Esophagus muscularis mucosa (tissue), 4 donors: Measurements from ENCODE around the gene KRT38. TPM values are rescaled to one million over a fixed set of nuclear protein-coding genes. Genes with fewer than 3 reads are reported as not detected.

Experiments used
- DNase-seq: peaks from one replicate; pipeline ENCODE4 v3.0.0-alpha.2; 2017; ENCODE audit errors: extremely low spot score
- H3K27ac ChIP-seq, 4 donors: fragments of 200-600 bp; sonication (generic); replicated peaks in 1 of 4; 1 replicate in 3 of 4; 2 replicates in 1 of 4; pipeline ENCODE4 v1.5.1; 2016 to 2019; ENCODE audit warnings: mild to moderate bottlenecking in 1 of 4
- H3K27me3 ChIP-seq, 4 donors: fragments of 200-600 bp; sonication (generic); one replicate each; pipeline versions ENCODE4 v1.5.1 to v1.6.0; 2016 to 2019
- H3K36me3 ChIP-seq, 4 donors: fragments of 200-600 bp; sonication (generic); one replicate each; pipeline ENCODE4 v1.5.1; 2016 to 2019
- H3K4me1 ChIP-seq, 4 donors: fragments of 200-600 bp; sonication (generic); one replicate each; pipeline ENCODE4 v1.5.1; 2016 to 2019
- H3K4me3 ChIP-seq, 4 donors: fragments of 200-600 bp; sonication (generic); 1 replicate in 2 of 4; 2 replicates in 2 of 4; pipeline ENCODE4 v1.5.1; 2016 to 2019; ENCODE audit warnings: mild to moderate bottlenecking in 4 of 4, moderate library complexity in 1 of 4
- H3K9me3 ChIP-seq, 4 donors: fragments of 200-600 bp; sonication (generic); 1 replicate in 3 of 4; 2 replicates in 1 of 4; pipeline ENCODE4 v1.5.1; 2016 to 2019
- CTCF ChIP-seq, 3 experiments: fragments of 200-600 bp in 2 of 3; fragments of 450-650 bp in 1 of 3; sonication (generic) in 2 of 3; IDR thresholded peaks; one replicate each; pipeline ENCODE4 v1.5.1; 2017 to 2019; ENCODE audit warnings: antibody characterized with exemption in 3 of 3, mild to moderate bottlenecking in 2 of 3, moderate library complexity in 1 of 3
- EP300 ChIP-seq: sonication (generic); formaldehyde crosslinking; IDR thresholded peaks from one replicate; pipeline ENCODE4 v1.6.1; 2017; ENCODE audit warnings: antibody characterized with exemption
- POLR2A ChIP-seq: fragments of 450-650 bp; IDR thresholded peaks from one replicate; pipeline ENCODE4 v1.6.1; 2017; ENCODE audit warnings: antibody characterized with exemption, moderate library complexity, mild to moderate bottlenecking, low read depth
- POLR2AphosphoS5 ChIP-seq, 2 donors: sonication (generic); formaldehyde crosslinking; IDR thresholded peaks; one replicate each; pipeline ENCODE4 v1.6.1; 2017; ENCODE audit warnings: antibody characterized with exemption in 2 of 2
- WGBS: methylation state at CpG from one replicate; pipeline ENCODE4 v1.1.5; 2018; 5-methylcytosine and 5-hydroxymethylcytosine counted together
- intact Hi-C: fragments of 100-400 bp; cut with DNase I; formaldehyde crosslinking; loops from one replicate; pipeline ENCODE4 v1.15.1; 2023
- total RNA-seq, 4 donors: library from RNA; depleted of rRNA; stranded (reverse); fragments of >200 nt; gene quantifications; one replicate each; pipeline versions ENCODE4 v1.1.0 to v1.2.1, GENCODE V29; 2016

KRT38 gene
- total RNA-seq, 4 donors from 2014 or later = not detected

DNA sequence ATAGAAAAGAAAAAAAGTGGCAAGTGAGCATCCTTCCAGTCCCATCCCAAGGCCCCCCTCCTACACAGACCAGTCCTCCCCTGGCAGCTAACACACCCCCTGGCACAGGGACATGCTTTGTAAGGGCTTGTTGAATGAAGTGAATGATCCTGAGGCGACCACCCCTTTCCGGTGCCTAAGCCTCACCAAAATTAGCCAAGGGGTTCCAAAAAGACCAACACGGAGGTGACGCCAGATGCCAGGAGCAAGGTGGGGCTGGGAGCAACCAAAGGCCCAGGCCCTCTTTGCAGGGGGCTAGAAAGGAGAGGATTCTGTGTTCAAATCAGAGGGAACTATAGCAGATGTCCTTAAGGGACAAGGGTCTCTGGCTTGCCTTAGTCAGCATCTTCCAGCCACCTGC, 34.6 kb upstream of the KRT38 start:
- Histone ChIP-seq H3K4me1 (no peaks in the 10 kb centered on the region), H3K4me3 (no peak overlapping the region), H3K27me3 (no peaks in the 10 kb centered on the region), H3K36me3 (no peaks in the 10 kb centered on the region), H3K27ac (no peak overlapping the region), H3K9me3 (peaks cover 0 to 8% (median 7%) of the 10 kb centered on the region in 4 donors)
- 98% methylated on average over 4 of the region's 4 CpGs for WGBS
- no peak for DNase-seq
- no peak for TF ChIP-seq POLR2A
- no peak for TF ChIP-seq CTCF (IDR thresholded peaks at IDR 0.05)
- TF ChIP-seq EP300 = no peak
- no peak for TF ChIP-seq POLR2AphosphoS5 (IDR thresholded peaks at IDR 0.05)
- intact Hi-C loops = no loop called here

GRCh38 chr17:41474863-41475262, 34.1 kb upstream of the KRT38 start:
- intact Hi-C loops = no loop called here
- Histone ChIP-seq H3K27ac (no peak overlapping the region), H3K4me3 (no peak overlapping the region), H3K9me3 (peaks cover 0 to 8% (median 7%) of the 10 kb centered on the region in 4 donors), H3K4me1 (no peaks in the 10 kb centered on the region), H3K27me3 (no peaks in the 10 kb centered on the region), H3K36me3 (no peaks in the 10 kb centered on the region)
- TF ChIP-seq CTCF (IDR thresholded peaks at IDR 0.05) = no peak
- no peak for DNase-seq
- 84% methylated on average over 8 of the region's 8 CpGs for WGBS

GRCh38 chr17:41468346-41468745, 27.6 kb upstream of the KRT38 start:
- Histone ChIP-seq H3K9me3 (peaks cover 0 to 18% (median 10%) of the 10 kb centered on the region in 4 donors), H3K4me3 (no peak overlapping the region), H3K27me3 (no peaks in the 10 kb centered on the region), H3K36me3 (no peaks in the 10 kb centered on the region), H3K27ac (no peak overlapping the region), H3K4me1 (peaks cover 13 to 25% (median 22%) of the 10 kb centered on the region in 4 donors)
- intact Hi-C loops = no loop called here
- no peak for TF ChIP-seq POLR2A
- no peak for TF ChIP-seq EP300
- no peak for TF ChIP-seq CTCF (IDR thresholded peaks at IDR 0.05)
- no peak for TF ChIP-seq POLR2AphosphoS5 (IDR thresholded peaks at IDR 0.05)
- DNase-seq = no peak

DNA sequence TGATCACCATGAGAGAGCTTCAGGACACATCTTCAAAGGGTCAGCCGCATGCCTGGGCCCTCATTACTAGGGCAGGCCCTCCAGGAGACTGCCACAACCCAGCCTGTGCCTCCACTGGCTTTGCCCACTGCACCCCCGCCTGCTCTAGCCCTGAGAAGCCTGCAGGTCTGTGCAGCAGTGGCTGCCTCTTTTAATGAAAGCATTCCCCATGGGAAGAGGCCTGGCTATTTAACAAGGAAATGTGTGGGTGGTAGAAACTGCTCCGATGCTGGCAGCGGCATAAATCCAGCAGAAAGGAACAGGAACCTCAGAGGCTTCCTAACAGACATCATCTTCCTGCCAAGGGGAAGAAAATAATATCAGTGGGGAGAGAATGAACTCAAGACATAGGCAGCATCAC, 26.8 kb upstream of the KRT38 start:
- Histone ChIP-seq H3K27me3 (no peaks in the 10 kb centered on the region), H3K4me1 (peaks cover 13 to 31% (median 30%) of the 10 kb centered on the region in 4 donors), H3K27ac (no peak overlapping the region), H3K4me3 (no peak overlapping the region), H3K9me3 (peaks cover 0 to 18% (median 10%) of the 10 kb centered on the region in 4 donors), H3K36me3 (no peaks in the 10 kb centered on the region)
- intact Hi-C loops = no loop called here
- WGBS = 48% methylated on average over 3 of the region's 4 CpGs
- no peak for DNase-seq
- TF ChIP-seq POLR2A (no peak), EP300 (no peak), CTCF (IDR thresholded peaks at IDR 0.05) (no peak), POLR2AphosphoS5 (IDR thresholded peaks at IDR 0.05) (no peak)

- Histone ChIP-seq H3K4me3 (no peak within 1 kb of the TSS), H3K4me1 (peaks cover 13 to 33% (median 31%) of the 10 kb centered on the region in 4 donors), H3K27me3 (no peaks in the 10 kb centered on the region), H3K9me3 (peaks cover 0 to 16% (median 9%) of the 10 kb centered on the region in 4 donors), H3K36me3 (no peaks in the 10 kb centered on the region), H3K27ac (no peak within 1 kb of the TSS)
- TF ChIP-seq EP300 (no peak), POLR2A (no peak), CTCF (IDR thresholded peaks at IDR 0.05) (no peak), POLR2AphosphoS5 (IDR thresholded peaks at IDR 0.05) (no peak)
- 100% methylated on average over 2 of the region's 14 CpGs for WGBS
- intact Hi-C loops = no loop called here
- DNase-seq = no peak
These were observed 26.2 kb upstream of the KRT38 start, which contains the start of gene KRT32 for GRCh38 chr17:41466988-41467387. KRT32 (minus strand) TSS chr17:41467386; CDS start chr17:41467325, 61 bp downstream.
